ENCODE data around the gene DDX10.

The DDX10 gene

GRCh38 chr11:108628812-108629211 lies 36.1 kb upstream of the DDX10 start:
- no peak overlapping the region for H3K27ac ChIP-seq
- TF ChIP-seq CTCF (conservative IDR thresholded peaks at IDR 0.05; ENCODE audit: low read depth, low read length), result no peak
- H2AFZ ChIP-seq (ENCODE audit: low read depth), result no peak overlapping the region
- no peak overlapping the region for H3K9ac ChIP-seq
- H4K20me1 ChIP-seq (ENCODE audit: insufficient read depth), result no peaks in the 10 kb centered on the region
- no peaks in the 10 kb centered on the region for H3K79me2 ChIP-seq (ENCODE audit: insufficient read depth, low read depth)
- no peaks in the 10 kb centered on the region for H3K27me3 ChIP-seq (ENCODE audit: insufficient read depth, low read depth)
- H3K4me3 ChIP-seq (IDR thresholded peaks at IDR 0.05; ENCODE audit: insufficient read depth, low read depth, low read length), result no peak overlapping the region
- H3K4me1 ChIP-seq (ENCODE audit: low read depth, poor library complexity, severe bottlenecking), result no peaks in the 10 kb centered on the region
- H3K36me3 ChIP-seq (ENCODE audit: insufficient read depth), result no peaks in the 10 kb centered on the region
- no peak overlapping the region for H3K4me2 ChIP-seq

- Histone ChIP-seq H3K4me1 (ENCODE audit: low read depth, poor library complexity, severe bottlenecking) (no peaks in the 10 kb centered on the region), H2AFZ (ENCODE audit: low read depth) (no peak overlapping the region), H3K4me3 (IDR thresholded peaks at IDR 0.05; ENCODE audit: insufficient read depth, low read depth, low read length) (no peak overlapping the region), H3K79me2 (ENCODE audit: insufficient read depth, low read depth) (no peaks in the 10 kb centered on the region), H3K4me2 (no peak overlapping the region), H3K9ac (no peak overlapping the region), H3K27me3 (ENCODE audit: insufficient read depth, low read depth) (no peaks in the 10 kb centered on the region), H4K20me1 (ENCODE audit: insufficient read depth) (no peaks in the 10 kb centered on the region), H3K36me3 (ENCODE audit: insufficient read depth) (no peaks in the 10 kb centered on the region), H3K27ac (no peak overlapping the region)
- no peak for TF ChIP-seq CTCF (conservative IDR thresholded peaks at IDR 0.05; ENCODE audit: low read depth, low read length)
Measured at GRCh38 chr11:108629274-108629673, 35.6 kb upstream of the DDX10 start.

GRCh38 chr11:108632041-108632704 lies 32.7 kb upstream of the DDX10 start:
- Histone ChIP-seq H3K27me3 (ENCODE audit: insufficient read depth, low read depth) (no peaks in the 10 kb centered on the region), H3K4me1 (ENCODE audit: low read depth, poor library complexity, severe bottlenecking) (no peaks in the 10 kb centered on the region), H2AFZ (ENCODE audit: low read depth) (no peak overlapping the region), H3K4me2 (no peak overlapping the region), H3K9ac (no peak overlapping the region), H3K4me3 (IDR thresholded peaks at IDR 0.05; ENCODE audit: insufficient read depth, low read depth, low read length) (no peak overlapping the region), H4K20me1 (ENCODE audit: insufficient read depth) (no peaks in the 10 kb centered on the region), H3K27ac (no peak overlapping the region), H3K79me2 (ENCODE audit: insufficient read depth, low read depth) (no peaks in the 10 kb centered on the region), H3K36me3 (ENCODE audit: insufficient read depth) (no peaks in the 10 kb centered on the region)
- no peak for TF ChIP-seq CTCF (conservative IDR thresholded peaks at IDR 0.05; ENCODE audit: low read depth, low read length)

- no peak overlapping the region for H3K27ac ChIP-seq
- H3K4me3 ChIP-seq (IDR thresholded peaks at IDR 0.05; ENCODE audit: insufficient read depth, low read depth, low read length), result no peak overlapping the region
- no peaks in the 10 kb centered on the region for H3K27me3 ChIP-seq (ENCODE audit: insufficient read depth, low read depth)
- H4K20me1 ChIP-seq (ENCODE audit: insufficient read depth), result no peaks in the 10 kb centered on the region
- no peaks in the 10 kb centered on the region for H3K36me3 ChIP-seq (ENCODE audit: insufficient read depth)
- TF ChIP-seq CTCF (conservative IDR thresholded peaks at IDR 0.05; ENCODE audit: low read depth, low read length), result no peak
- H3K4me2 ChIP-seq, result no peak overlapping the region
- no peaks in the 10 kb centered on the region for H3K79me2 ChIP-seq (ENCODE audit: insufficient read depth, low read depth)
- no peaks in the 10 kb centered on the region for H3K4me1 ChIP-seq (ENCODE audit: low read depth, poor library complexity, severe bottlenecking)
- H2AFZ ChIP-seq (ENCODE audit: low read depth), result no peak overlapping the region
- H3K9ac ChIP-seq, result no peak overlapping the region
Measured at GRCh38 chr11:108635106-108635505, 29.8 kb upstream of the DDX10 start.
